HepG2 (cell line): ENCODE results near the gene ULK4. TPM values are rescaled to one million over a fixed set of nuclear protein-coding genes. Genes with fewer than 3 reads are reported as not detected.
A peak's percentile ranks its signal among the peaks of the same experiment; 100 is the strongest.

Experiments
- ARHGAP35 ChIP-seq: sonication (generic); formaldehyde crosslinking; IDR thresholded peaks from 2 replicates; pipeline ENCODE4 v1.9.0; 2022; ENCODE audit warnings: mild to moderate bottlenecking, inconsistent platforms, moderate library complexity, missing genetic modification reagents, borderline replicate concordance
- CC2D1A ChIP-seq: sonication (generic); formaldehyde crosslinking; IDR thresholded peaks from 2 replicates; pipeline ENCODE4 v1.8.1; 2023; ENCODE audit warnings: mild to moderate bottlenecking, missing genetic modification reagents
- CREM ChIP-seq, 2 experiments: sonication (generic) in 1 of 2; formaldehyde crosslinking in 1 of 2; IDR thresholded peaks; 2 replicates each; pipeline versions ENCODE4 v1.4.0 to v1.6.1; 2016 to 2020; ENCODE audit warnings: antibody characterized with exemption in 1 of 2, mild to moderate bottlenecking in 1 of 2, missing genetic modification reagents in 1 of 2
- DPF2 ChIP-seq: sonication (generic); formaldehyde crosslinking; IDR thresholded peaks from 2 replicates; pipeline ENCODE4 v1.4.0; 2020; ENCODE audit warnings: mild to moderate bottlenecking, low read depth, missing genetic modification reagents, borderline replicate concordance
- ELF4 ChIP-seq: sonication (generic); formaldehyde crosslinking; IDR thresholded peaks from 2 replicates; pipeline ENCODE4 v1.5.0; 2020; ENCODE audit warnings: missing genetic modification reagents, mild to moderate bottlenecking, moderate library complexity, borderline replicate concordance
- IKZF4 ChIP-seq: sonication (generic); formaldehyde crosslinking; IDR thresholded peaks from 2 replicates; pipeline ENCODE4 v1.5.1; 2020; ENCODE audit warnings: borderline replicate concordance, mild to moderate bottlenecking, low read depth, missing genetic modification reagents; ENCODE audit errors: not compliant biosample characterization
- KDM6A ChIP-seq: IDR thresholded peaks from 2 replicates; pipeline ENCODE4 v1.6.1; 2016; ENCODE audit warnings: low read depth
- ONECUT2 ChIP-seq: sonication (generic); formaldehyde crosslinking; IDR thresholded peaks from 2 replicates; pipeline ENCODE4 v1.4.0; 2020; ENCODE audit warnings: missing genetic modification reagents
- RAD51 ChIP-seq: fragments of 450-650 bp; IDR thresholded peaks from 2 replicates; pipeline ENCODE4 v1.6.1; 2016; ENCODE audit warnings: borderline replicate concordance
- SMAD9 ChIP-seq: sonication (generic); formaldehyde crosslinking; IDR thresholded peaks from 2 replicates; pipeline ENCODE4 v1.5.1; 2020; ENCODE audit warnings: mild to moderate bottlenecking, missing genetic modification reagents
- SMYD3 ChIP-seq: sonication (generic); formaldehyde crosslinking; IDR thresholded peaks from 2 replicates; pipeline ENCODE4 v1.8.1; 2023; ENCODE audit warnings: mild to moderate bottlenecking, missing genetic modification reagents
- SPEN ChIP-seq: sonication (generic); formaldehyde crosslinking; IDR thresholded peaks from 2 replicates; pipeline ENCODE4 v1.5.1; 2020; ENCODE audit warnings: low read depth, mild to moderate bottlenecking, missing genetic modification reagents
- SRSF9 ChIP-seq: fragments of 200-400 bp; formaldehyde crosslinking; IDR thresholded peaks from 2 replicates; pipeline ENCODE4 v1.6.1; 2018; ENCODE audit warnings: borderline replicate concordance, mild to moderate bottlenecking, low read depth, low read length; ENCODE audit not compliant: insufficient read depth, poor library complexity, severe bottlenecking
- ZFP82 ChIP-seq: sonication (generic); formaldehyde crosslinking; IDR thresholded peaks from 2 replicates; pipeline ENCODE4 v1.5.1; 2020; ENCODE audit warnings: mild to moderate bottlenecking, missing genetic modification reagents, borderline replicate concordance
- ZNF83 ChIP-seq: sonication (generic); formaldehyde crosslinking; IDR thresholded peaks from 2 replicates; pipeline ENCODE4 v1.4.0; 2020; ENCODE audit warnings: missing genetic modification reagents, mild to moderate bottlenecking, borderline replicate concordance
- ZSCAN29 ChIP-seq: sonication (generic); formaldehyde crosslinking; conservative IDR thresholded peaks from 2 replicates; pipeline ENCODE4 v1.4.0; 2020; ENCODE audit warnings: mild to moderate bottlenecking, missing genetic modification reagents
- ZSCAN31 ChIP-seq: sonication (generic); formaldehyde crosslinking; IDR thresholded peaks from 2 replicates; pipeline ENCODE4 v1.5.0; 2020; ENCODE audit warnings: low read depth, mild to moderate bottlenecking, missing genetic modification reagents
- polyA plus RNA-seq, 8 experiments: library from polyadenylated mRNA; depleted of rRNA in 3 of 8; stranded (reverse) in 7 of 8; unstranded in 1 of 8; fragments of >200 nt; fragmentation: Illumina TruSeq in 4 of 8; extraction: Trizol in 4 of 8; gene quantifications; 2 replicates each; pipeline versions ENCODE4 v1.2.1 to v1.2.3, GENCODE V29; 2011 to 2016; ENCODE audit warnings: low read depth in 4 of 8, missing spikeins in 1 of 8, mixed read lengths in 1 of 8; ENCODE audit not compliant: insufficient read depth in 1 of 8
- total RNA-seq, 5 experiments: library from RNA; depleted of rRNA; stranded (reverse); fragments of >200 nt; fragmentation: Illumina TruSeq; extraction: Trizol; gene quantifications; 2 replicates each; pipeline ENCODE4 v1.2.3, GENCODE V29; 2016; ENCODE audit warnings: low read depth in 1 of 5
- TF ChIP-seq, protein P1 (sequence below): sonication (generic); formaldehyde crosslinking; IDR thresholded peaks from 2 replicates; pipeline ENCODE4 v1.5.1; 2020; ENCODE audit warnings: mild to moderate bottlenecking, missing genetic modification reagents, borderline replicate concordance
- TF ChIP-seq, protein P2 (sequence below): IDR thresholded peaks from 2 replicates; pipeline ENCODE4 v1.6.1; 2016; ENCODE audit warnings: low read depth
- TF ChIP-seq, protein P3 (sequence below): IDR thresholded peaks from 2 replicates; pipeline ENCODE4 v1.6.1; 2016; ENCODE audit warnings: missing compliant biosample characterization, missing genetic modification reagents, borderline replicate concordance
- TF ChIP-seq, protein P4 (sequence below): sonication (generic); formaldehyde crosslinking; IDR thresholded peaks from 2 replicates; pipeline ENCODE4 v1.4.0; 2020; ENCODE audit warnings: mild to moderate bottlenecking, missing genetic modification reagents, borderline replicate concordance

The ULK4 gene
- total and polyA plus RNA-seq, 2 of the 13 experiments (the other 11 are each of a cell fraction or from before 2014, with no cell fraction given) = 6.7 to 11.8 TPM

DNA sequence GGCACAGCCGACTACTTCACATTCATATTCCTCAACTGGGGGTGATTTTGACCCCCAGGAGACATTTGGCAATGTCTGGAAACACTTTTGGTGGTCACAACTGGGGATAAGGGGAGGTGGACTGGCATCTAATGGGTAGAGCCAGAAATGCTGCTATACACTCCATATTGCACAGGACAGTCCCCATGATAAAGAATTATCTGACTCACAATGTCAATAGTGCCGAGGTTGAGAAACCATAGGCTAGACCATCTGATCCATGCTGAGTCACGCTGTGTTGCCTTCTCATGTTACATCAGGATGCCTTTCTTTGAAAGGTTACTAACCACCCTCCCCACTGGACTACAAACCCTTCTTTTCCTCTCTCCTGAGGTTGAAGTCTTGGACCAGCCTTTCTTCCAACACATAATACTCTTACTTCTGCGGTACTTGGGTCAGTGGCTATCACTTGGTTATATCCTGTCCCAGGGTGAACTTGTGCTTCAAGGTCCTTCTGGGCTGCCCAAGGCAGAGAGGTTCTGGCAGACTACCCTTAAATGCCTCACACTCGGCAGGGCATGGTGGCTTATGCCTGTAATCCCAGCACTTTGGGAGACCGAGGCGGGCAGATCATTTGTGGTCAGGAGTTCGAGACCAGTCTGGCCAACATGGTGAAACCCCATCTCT lies 693.8 kb downstream of the ULK4 start (continued):
- TF ChIP-seq, protein P1, sequence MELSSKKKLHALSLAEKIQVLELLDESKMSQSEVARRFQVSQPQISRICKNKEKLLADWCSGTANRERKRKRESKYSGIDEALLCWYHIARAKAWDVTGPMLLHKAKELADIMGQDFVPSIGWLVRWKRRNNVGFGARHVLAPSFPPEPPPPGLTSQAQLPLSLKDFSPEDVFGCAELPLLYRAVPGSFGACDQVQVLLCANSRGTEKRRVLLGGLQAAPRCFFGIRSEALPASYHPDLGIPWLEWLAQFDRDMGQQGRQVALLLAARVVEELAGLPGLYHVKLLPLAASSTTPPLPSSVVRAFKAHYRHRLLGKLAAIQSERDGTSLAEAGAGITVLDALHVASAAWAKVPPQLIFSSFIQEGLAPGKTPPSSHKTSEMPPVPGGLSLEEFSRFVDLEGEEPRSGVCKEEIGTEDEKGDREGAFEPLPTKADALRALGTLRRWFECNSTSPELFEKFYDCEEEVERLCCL (CRISPR knock-in tag) = no peak
- no peak for TF ChIP-seq ARHGAP35 (CRISPR knock-in tag)
- TF ChIP-seq SMAD9 (CRISPR knock-in tag) = no peak
- TF ChIP-seq KDM6A (CRISPR knock-in tag) = peak; percentile 68; the same call in 1 of the 2 replicates
- no peak for TF ChIP-seq CC2D1A (CRISPR knock-in tag)
- no peak for TF ChIP-seq ONECUT2 (CRISPR knock-in tag)
- peak; percentile 71; the same call in 1 of the 2 replicates for TF ChIP-seq SPEN
- TF ChIP-seq, protein P2, sequence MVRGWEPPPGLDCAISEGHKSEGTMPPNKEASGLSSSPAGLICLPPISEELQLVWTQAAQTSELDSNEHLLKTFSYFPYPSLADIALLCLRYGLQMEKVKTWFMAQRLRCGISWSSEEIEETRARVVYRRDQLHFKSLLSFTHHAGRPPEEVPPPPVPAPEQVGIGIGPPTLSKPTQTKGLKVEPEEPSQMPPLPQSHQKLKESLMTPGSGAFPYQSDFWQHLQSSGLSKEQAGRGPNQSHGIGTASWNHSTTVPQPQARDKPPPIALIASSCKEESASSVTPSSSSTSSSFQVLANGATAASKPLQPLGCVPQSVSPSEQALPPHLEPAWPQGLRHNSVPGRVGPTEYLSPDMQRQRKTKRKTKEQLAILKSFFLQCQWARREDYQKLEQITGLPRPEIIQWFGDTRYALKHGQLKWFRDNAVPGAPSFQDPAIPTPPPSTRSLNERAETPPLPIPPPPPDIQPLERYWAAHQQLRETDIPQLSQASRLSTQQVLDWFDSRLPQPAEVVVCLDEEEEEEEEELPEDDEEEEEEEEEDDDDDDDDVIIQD (CRISPR knock-in tag) = peak; percentile 98
- TF ChIP-seq ZSCAN29 (CRISPR knock-in tag) = peak; percentile 57; the same call in 1 of the 2 replicates
- peak; percentile 83; the same call in 1 of the 2 replicates for TF ChIP-seq DPF2
- peak; percentile 74; the same call in 1 of the 2 replicates for TF ChIP-seq CREM (IDR thresholded peaks at IDR 0.05)
- no peak for TF ChIP-seq CREM (CRISPR knock-in tag; IDR thresholded peaks at IDR 0.05)
- TF ChIP-seq ZFP82 (CRISPR knock-in tag) = no peak
- 0 out of 2 replicates have a peak, but pooled peaks have one; percentile 26 for TF ChIP-seq SMYD3
- TF ChIP-seq ZSCAN31 = no peak
- TF ChIP-seq IKZF4 = no peak
- no peak for TF ChIP-seq ZNF83 (CRISPR knock-in tag)
- TF ChIP-seq, protein P3, sequence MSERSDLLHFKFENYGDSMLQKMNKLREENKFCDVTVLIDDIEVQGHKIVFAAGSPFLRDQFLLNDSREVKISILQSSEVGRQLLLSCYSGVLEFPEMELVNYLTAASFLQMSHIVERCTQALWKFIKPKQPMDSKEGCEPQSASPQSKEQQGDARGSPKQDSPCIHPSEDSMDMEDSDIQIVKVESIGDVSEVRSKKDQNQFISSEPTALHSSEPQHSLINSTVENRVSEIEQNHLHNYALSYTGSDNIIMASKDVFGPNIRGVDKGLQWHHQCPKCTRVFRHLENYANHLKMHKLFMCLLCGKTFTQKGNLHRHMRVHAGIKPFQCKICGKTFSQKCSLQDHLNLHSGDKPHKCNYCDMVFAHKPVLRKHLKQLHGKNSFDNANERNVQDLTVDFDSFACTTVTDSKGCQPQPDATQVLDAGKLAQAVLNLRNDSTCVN = peak; percentile 42; the same call in 1 of the 2 replicates
- no peak for TF ChIP-seq ELF4 (CRISPR knock-in tag)
- TF ChIP-seq, protein P4, sequence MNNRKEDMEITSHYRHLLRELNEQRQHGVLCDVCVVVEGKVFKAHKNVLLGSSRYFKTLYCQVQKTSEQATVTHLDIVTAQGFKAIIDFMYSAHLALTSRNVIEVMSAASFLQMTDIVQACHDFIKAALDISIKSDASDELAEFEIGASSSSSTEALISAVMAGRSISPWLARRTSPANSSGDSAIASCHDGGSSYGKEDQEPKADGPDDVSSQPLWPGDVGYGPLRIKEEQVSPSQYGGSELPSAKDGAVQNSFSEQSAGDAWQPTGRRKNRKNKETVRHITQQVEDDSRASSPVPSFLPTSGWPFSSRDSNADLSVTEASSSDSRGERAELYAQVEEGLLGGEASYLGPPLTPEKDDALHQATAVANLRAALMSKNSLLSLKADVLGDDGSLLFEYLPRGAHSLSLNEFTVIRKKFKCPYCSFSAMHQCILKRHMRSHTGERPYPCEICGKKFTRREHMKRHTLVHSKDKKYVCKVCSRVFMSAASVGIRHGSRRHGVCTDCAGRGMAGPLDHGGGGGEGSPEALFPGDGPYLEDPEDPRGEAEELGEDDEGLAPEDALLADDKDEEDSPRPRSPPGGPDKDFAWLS (CRISPR knock-in tag) = no peak
- peak; percentile 16; the same call in 1 of the 2 replicates for TF ChIP-seq RAD51
- TF ChIP-seq SRSF9 = no peak
